Keratinocyte (primary cell): Measurements from ENCODE around the gene PHACTR1. TPM values are rescaled to one million over a fixed set of nuclear protein-coding genes. Genes with fewer than 3 reads are reported as not detected.

ENCODE experiments used
- DNase-seq: peaks from one replicate; pipeline ENCODE4 v3.0.0-alpha.2; 2011; ENCODE audit warnings: low read depth, missing footprints, low spot score
- FAIRE-seq: peaks from 2 replicates; lab custom pipeline; 2011; peaks lifted over from hg19 to GRCh38; lab: Jason Lieb, UNC
- H2AFZ ChIP-seq: 2 replicates; pipeline ENCODE4 v1.6.0; 2012; ENCODE audit warnings: low read length, control low read depth, inconsistent platforms; ENCODE audit not compliant: control insufficient read depth
- H3K27ac ChIP-seq: 2 replicates; pipeline ENCODE4 v1.5.1; 2011; ENCODE audit warnings: low read length; ENCODE audit not compliant: control insufficient read depth, insufficient read depth
- H3K27me3 ChIP-seq: 3 replicates; pipeline ENCODE4 v1.6.0; 2011; ENCODE audit warnings: low read length; ENCODE audit not compliant: control insufficient read depth, insufficient read depth; ENCODE audit errors: extremely low read depth
- H3K36me3 ChIP-seq, 2 experiments: 2 replicates in 1 of 2; 3 replicates in 1 of 2; pipeline ENCODE4 v1.5.1; 2011; ENCODE audit warnings: low read length in 2 of 2, mild to moderate bottlenecking in 1 of 2; ENCODE audit not compliant: control insufficient read depth in 2 of 2, insufficient read depth in 2 of 2; ENCODE audit errors: extremely low read depth in 1 of 2
- H3K4me1 ChIP-seq: 3 replicates; pipeline ENCODE4 v1.5.1; 2011; ENCODE audit warnings: low read length; ENCODE audit not compliant: control insufficient read depth, insufficient read depth; ENCODE audit errors: extremely low read depth
- H3K4me2 ChIP-seq: 3 replicates; pipeline ENCODE4 v1.6.0; 2011; ENCODE audit warnings: low read depth, low read length; ENCODE audit not compliant: control insufficient read depth, insufficient read depth; ENCODE audit errors: extremely low read depth
- H3K4me3 ChIP-seq, 3 experiments: fragments of 200-600 bp in 1 of 3; sonication (generic) in 1 of 3; 2 replicates in 2 of 3; 3 replicates in 1 of 3; pipeline ENCODE4 v1.5.1; 2011 to 2016; ENCODE audit warnings: low read length in 3 of 3, mild to moderate bottlenecking in 3 of 3, control low read depth in 2 of 3, inconsistent platforms in 1 of 3, low read depth in 1 of 3, mixed read lengths in 1 of 3, mixed run types in 1 of 3, moderate library complexity in 1 of 3; ENCODE audit not compliant: control insufficient read depth in 2 of 3, insufficient read depth in 2 of 3; ENCODE audit errors: extremely low read depth in 1 of 3
- H3K79me2 ChIP-seq: 2 replicates; pipeline ENCODE4 v1.6.0; 2012; ENCODE audit warnings: low read length; ENCODE audit not compliant: control insufficient read depth, insufficient read depth
- H3K9ac ChIP-seq: 3 replicates; pipeline ENCODE4 v1.6.0; 2011; ENCODE audit warnings: low read length; ENCODE audit not compliant: control insufficient read depth, insufficient read depth; ENCODE audit errors: extremely low read depth
- H3K9me1 ChIP-seq: 3 replicates; pipeline ENCODE4 v1.6.0; 2011; ENCODE audit warnings: low read length; ENCODE audit not compliant: control insufficient read depth, insufficient read depth; ENCODE audit errors: extremely low read depth
- H3K9me3 ChIP-seq: 2 replicates; pipeline ENCODE4 v1.5.1; 2012; ENCODE audit warnings: low read depth, low read length; ENCODE audit not compliant: control insufficient read depth
- H4K20me1 ChIP-seq: 3 replicates; pipeline ENCODE4 v1.6.0; 2011; ENCODE audit warnings: low read length; ENCODE audit not compliant: control insufficient read depth, insufficient read depth; ENCODE audit errors: extremely low read depth
- CTCF ChIP-seq, 3 experiments: IDR thresholded peaks in 1 of 3; conservative IDR thresholded peaks in 1 of 3; optimal IDR thresholded peaks in 1 of 3; 2 replicates in 2 of 3; 3 replicates in 1 of 3; pipeline versions ENCODE3 to v1.5.1; 2011; ENCODE audit warnings: low read length in 3 of 3, mild to moderate bottlenecking in 3 of 3, moderate library complexity in 2 of 3, control low read depth in 1 of 3, inconsistent platforms in 1 of 3; ENCODE audit not compliant: insufficient read depth in 2 of 3; ENCODE audit errors: extremely low read depth in 1 of 3
- EZH2 ChIP-seq: IDR thresholded peaks from one replicate; pipeline ENCODE4 v1.6.1; 2012; ENCODE audit warnings: inconsistent platforms, mild to moderate bottlenecking, low read length, moderate library complexity
- dilution Hi-C: fragments of 300-500 bp; cut with MboI; formaldehyde crosslinking; loops from one replicate; pipeline ENCODE4 v1.7.0; 2020; ENCODE audit warnings: low sequenced_read_pairs; ENCODE audit not compliant: extremely low pct_ligation_motif_present
- polyA plus RNA-seq, 5 experiments: library from polyadenylated mRNA; depleted of rRNA in 3 of 5; stranded (reverse) in 3 of 5; stranded (forward) in 1 of 5; unstranded in 1 of 5; fragments of >200 nt; gene quantifications; 1 replicate in 1 of 5; 2 replicates in 3 of 5; 3 replicates in 1 of 5; pipeline versions ENCODE4 v1.2.1 to v1.2.3, GENCODE V29; 2011 to 2012; ENCODE audit warnings: missing spikeins in 2 of 5, low read depth in 1 of 5, low replicate concordance in 1 of 5

Gene PHACTR1
- polyA plus RNA-seq, 1 donor (not counting 4 experiments of a cell fraction or from before 2014, with no cell fraction given), result 0.22 TPM

- peak; percentile 17 for DNase-seq
- TF ChIP-seq EZH2, result no peak
- TF ChIP-seq CTCF (optimal IDR thresholded peaks at IDR 0.05 in 1 of 3, IDR thresholded peaks at IDR 0.05 in 1 of 3, conservative IDR thresholded peaks at IDR 0.05 in 1 of 3; ENCODE audit: extremely low read depth in 1 of 3, insufficient read depth in 2 of 3, low read length in 3 of 3), result no peak
- H3K9me3 ChIP-seq, result no peaks in the 10 kb centered on the region
- no peak overlapping the region for H3K4me3 ChIP-seq
- FAIRE-seq, result no peak
- no peaks in the 10 kb centered on the region for H3K9me1 ChIP-seq
- dilution Hi-C loops, result no loop called here
- no peaks in the 10 kb centered on the region for H3K27me3 ChIP-seq
- no peaks in the 10 kb centered on the region for H3K79me2 ChIP-seq
- H3K4me1 ChIP-seq, result no peaks in the 10 kb centered on the region
- H3K4me2 ChIP-seq, result no peak overlapping the region
- no peak overlapping the region for H3K27ac ChIP-seq
- H3K9ac ChIP-seq, result no peak overlapping the region
- H2AFZ ChIP-seq, result no peak overlapping the region
- H3K36me3 ChIP-seq, result no peaks in the 10 kb centered on the region
- no peaks in the 10 kb centered on the region for H4K20me1 ChIP-seq
These were observed 517.6 kb downstream of the PHACTR1 start for GRCh38 chr6:13234130-13234529.

DNA sequence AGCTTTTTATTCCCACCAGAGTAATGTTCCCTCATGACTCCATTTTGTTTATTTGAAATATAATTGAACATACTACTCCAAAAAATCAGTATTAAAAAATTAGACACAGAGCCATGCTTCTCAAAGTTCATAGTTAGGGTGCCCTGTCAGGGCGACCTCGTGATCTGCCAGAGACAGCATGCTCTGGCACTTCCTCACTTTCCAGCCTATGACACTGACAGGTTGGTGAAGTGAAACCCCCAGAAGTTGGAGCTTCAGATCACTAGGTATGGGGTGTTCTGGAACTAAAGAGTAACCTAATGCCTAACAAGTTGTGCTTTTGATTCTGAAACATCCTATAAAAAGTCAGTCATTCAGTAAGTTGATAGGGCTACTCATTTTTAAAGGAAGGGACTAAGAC lies 518.8 kb downstream of the PHACTR1 start:
- no peaks in the 10 kb centered on the region for H4K20me1 ChIP-seq
- H3K9ac ChIP-seq, result no peak overlapping the region
- H2AFZ ChIP-seq, result no peak overlapping the region
- no peaks in the 10 kb centered on the region for H3K36me3 ChIP-seq
- H3K9me3 ChIP-seq, result no peaks in the 10 kb centered on the region
- H3K4me3 ChIP-seq, result no peak overlapping the region
- DNase-seq (no peak), FAIRE-seq (no peak)
- no peaks in the 10 kb centered on the region for H3K27me3 ChIP-seq
- H3K79me2 ChIP-seq, result no peaks in the 10 kb centered on the region
- dilution Hi-C loops, result no loop called here
- no peaks in the 10 kb centered on the region for H3K4me1 ChIP-seq
- H3K4me2 ChIP-seq, result no peak overlapping the region
- no peak for TF ChIP-seq CTCF (optimal IDR thresholded peaks at IDR 0.05 in 1 of 3, IDR thresholded peaks at IDR 0.05 in 1 of 3, conservative IDR thresholded peaks at IDR 0.05 in 1 of 3; ENCODE audit: extremely low read depth in 1 of 3, insufficient read depth in 2 of 3, low read length in 3 of 3)
- no peak overlapping the region for H3K27ac ChIP-seq
- H3K9me1 ChIP-seq, result no peaks in the 10 kb centered on the region
